Measurements from ENCODE around the gene E2F7.
"Not testable (repeated sequence)": the region's sequence is repeated elsewhere in the genome, so short reads cannot be mapped to it uniquely, and the experiment has no call there.

Gene E2F7, protein sequence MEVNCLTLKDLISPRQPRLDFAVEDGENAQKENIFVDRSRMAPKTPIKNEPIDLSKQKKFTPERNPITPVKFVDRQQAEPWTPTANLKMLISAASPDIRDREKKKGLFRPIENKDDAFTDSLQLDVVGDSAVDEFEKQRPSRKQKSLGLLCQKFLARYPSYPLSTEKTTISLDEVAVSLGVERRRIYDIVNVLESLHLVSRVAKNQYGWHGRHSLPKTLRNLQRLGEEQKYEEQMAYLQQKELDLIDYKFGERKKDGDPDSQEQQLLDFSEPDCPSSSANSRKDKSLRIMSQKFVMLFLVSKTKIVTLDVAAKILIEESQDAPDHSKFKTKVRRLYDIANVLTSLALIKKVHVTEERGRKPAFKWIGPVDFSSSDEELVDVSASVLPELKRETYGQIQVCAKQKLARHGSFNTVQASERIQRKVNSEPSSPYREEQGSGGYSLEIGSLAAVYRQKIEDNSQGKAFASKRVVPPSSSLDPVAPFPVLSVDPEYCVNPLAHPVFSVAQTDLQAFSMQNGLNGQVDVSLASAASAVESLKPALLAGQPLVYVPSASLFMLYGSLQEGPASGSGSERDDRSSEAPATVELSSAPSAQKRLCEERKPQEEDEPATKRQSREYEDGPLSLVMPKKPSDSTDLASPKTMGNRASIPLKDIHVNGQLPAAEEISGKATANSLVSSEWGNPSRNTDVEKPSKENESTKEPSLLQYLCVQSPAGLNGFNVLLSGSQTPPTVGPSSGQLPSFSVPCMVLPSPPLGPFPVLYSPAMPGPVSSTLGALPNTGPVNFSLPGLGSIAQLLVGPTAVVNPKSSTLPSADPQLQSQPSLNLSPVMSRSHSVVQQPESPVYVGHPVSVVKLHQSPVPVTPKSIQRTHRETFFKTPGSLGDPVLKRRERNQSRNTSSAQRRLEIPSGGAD

GRCh38 chr12:77065361-77066204 is at the start of gene E2F7:
Gene E2F7 (minus strand): TSS chr12:77065569. CDS start chr12:77064635, 934 bp downstream.
- DNase-seq (ENCODE audit: low spot score) = peak; percentile 88

DNA sequence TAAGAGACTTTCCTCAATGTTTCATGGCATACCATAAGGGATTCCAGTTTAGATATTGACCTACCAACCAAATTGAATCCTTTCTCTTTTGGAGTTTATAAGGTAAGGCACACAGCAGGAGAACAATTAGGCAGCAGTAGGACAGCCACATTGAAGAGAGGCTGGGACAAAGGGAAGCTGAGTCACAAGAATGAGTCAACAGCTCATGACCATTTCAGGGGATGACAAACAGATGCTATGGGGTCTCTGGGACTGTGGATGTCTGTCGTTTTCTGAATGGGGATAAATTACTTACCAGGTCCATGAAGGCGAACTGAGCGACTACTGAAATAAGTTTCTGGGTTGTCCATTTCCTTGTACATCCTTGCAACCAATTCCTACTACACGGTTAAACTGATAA is 48.6 kb upstream of the E2F7 start:
- DNase-seq (ENCODE audit: low spot score) = no peak

DNA sequence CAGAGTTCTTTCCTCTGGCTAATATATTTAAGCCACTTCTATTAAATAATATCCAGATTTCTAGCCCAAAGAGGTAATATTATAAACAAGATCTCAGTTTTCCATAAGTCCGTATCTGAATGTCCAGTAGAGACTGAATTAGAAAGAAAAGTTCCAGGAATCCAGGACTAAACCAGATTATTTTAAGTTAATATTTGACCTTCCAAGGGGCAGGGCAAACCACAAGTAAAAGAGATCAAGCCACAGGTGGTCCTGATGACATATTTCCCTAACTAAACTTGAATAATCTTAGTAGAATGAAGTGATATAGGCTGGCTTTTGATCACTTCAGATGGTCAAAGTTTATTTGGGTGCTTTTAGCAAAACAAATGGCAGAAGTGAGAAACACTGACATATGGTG is 43.3 kb upstream of the E2F7 start:
- DNase-seq (ENCODE audit: low spot score) = no peak

DNA sequence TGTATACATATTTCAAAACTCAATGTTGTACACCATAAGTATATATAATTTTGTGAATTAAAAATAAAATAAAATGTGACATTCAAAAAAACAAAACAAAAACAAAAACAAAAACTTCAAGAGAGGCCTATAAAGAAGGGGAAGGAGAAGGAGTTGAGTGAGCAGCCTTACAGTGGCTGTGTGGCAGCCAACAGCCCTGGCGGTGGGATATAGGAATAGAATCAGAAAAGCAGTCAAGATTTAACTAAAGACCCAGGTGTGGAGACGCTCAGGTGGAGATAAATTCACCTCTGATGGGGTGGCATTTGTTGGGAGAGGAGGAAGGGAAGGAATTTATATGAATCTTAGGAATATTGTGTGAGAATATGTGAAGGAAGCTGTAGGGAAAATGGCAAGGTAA is 41.8 kb upstream of the E2F7 start:
- DNase-seq (ENCODE audit: low spot score) = no peak

GRCh38 chr12:77104792-77105191 is 39.4 kb upstream of the E2F7 start:
- DNase-seq (ENCODE audit: low spot score) = no peak

DNA sequence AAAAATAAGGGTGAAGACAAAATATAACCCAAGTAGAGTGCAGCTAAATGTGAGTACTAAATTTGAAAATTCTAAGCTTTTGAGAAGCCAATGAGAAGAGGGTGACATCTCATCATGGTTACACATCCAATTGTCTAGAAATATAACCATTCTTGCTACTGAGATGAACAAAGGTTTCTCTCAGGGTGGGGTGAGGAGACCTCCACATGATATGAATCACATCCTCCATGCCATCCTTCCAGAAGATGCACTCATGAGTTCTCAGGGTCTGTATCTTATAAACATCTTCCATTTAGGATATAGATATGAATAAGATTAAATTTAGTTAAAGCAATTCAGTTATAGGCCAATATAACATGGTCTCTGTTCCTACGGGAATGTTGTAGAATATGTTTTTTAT is 38.9 kb upstream of the E2F7 start:
- no peak for DNase-seq (ENCODE audit: low spot score)

DNA sequence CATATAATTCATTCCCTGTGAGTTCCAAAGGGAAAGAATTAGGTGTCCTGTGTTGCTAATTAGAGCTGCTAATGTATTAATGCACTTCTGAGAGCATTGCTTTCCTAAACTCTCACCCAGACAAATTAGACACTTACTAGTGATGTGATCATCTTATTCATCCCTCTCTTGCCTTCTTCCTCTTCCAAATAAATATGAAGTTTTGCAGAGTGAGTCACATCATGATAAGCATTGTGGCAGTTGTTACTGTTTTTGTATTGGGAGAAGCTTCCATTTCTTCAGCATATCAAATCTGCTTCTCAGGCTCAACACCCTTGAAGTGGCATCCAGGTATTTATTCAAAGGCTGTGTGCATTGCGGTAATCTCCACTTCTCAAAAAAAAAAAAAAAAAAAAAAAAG is 37.3 kb upstream of the E2F7 start:
- DNase-seq (ENCODE audit: low spot score) = no peak

GRCh38 chr12:77102123-77102522 is 36.8 kb upstream of the E2F7 start:
- DNase-seq (ENCODE audit: low spot score) = no peak

- DNase-seq (ENCODE audit: low spot score) = no peak
Measured at GRCh38 chr12:77099799-77100198, 34.4 kb upstream of the E2F7 start.

- no peak for DNase-seq (ENCODE audit: low spot score)
Measured at GRCh38 chr12:77097846-77098245, 32.5 kb upstream of the E2F7 start.

- not testable (repeated sequence) for DNase-seq (ENCODE audit: low spot score)
Measured at GRCh38 chr12:77092227-77092626, 26.9 kb upstream of the E2F7 start.

- no peak for DNase-seq (ENCODE audit: low spot score)
Measured at GRCh38 chr12:77089686-77090220, 24.4 kb upstream of the E2F7 start.

GRCh38 chr12:77087427-77087826 is 22.1 kb upstream of the E2F7 start:
- DNase-seq (ENCODE audit: low spot score) = no peak

GRCh38 chr12:77082021-77082420 is 16.7 kb upstream of the E2F7 start:
- DNase-seq (ENCODE audit: low spot score) = no peak

DNA sequence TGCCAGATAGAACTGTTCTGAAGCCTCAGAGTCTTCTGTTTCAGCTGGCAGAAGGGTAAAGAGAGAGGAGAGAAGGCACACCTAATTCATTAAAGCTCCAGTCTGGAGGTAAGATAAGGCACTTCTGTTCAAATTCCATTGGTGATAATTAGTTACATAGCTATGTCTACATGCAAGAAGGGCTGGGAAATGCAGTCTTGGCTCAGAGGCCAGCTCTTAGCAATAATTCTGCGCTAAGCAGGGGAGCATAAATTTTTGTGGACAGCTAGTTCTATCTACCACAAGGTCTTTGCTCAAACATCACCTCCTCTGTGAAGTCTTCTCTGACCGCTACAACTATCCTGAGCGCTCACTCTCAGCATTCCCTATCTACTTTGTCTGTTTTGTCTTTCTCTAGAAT is 14.3 kb upstream of the E2F7 start:
- DNase-seq (ENCODE audit: low spot score) = no peak

- no peak for DNase-seq (ENCODE audit: low spot score)
Measured at GRCh38 chr12:77078231-77078630, 12.9 kb upstream of the E2F7 start.

- no peak for DNase-seq (ENCODE audit: low spot score)
Measured at GRCh38 chr12:77076886-77077285, 11.5 kb upstream of the E2F7 start.

DNA sequence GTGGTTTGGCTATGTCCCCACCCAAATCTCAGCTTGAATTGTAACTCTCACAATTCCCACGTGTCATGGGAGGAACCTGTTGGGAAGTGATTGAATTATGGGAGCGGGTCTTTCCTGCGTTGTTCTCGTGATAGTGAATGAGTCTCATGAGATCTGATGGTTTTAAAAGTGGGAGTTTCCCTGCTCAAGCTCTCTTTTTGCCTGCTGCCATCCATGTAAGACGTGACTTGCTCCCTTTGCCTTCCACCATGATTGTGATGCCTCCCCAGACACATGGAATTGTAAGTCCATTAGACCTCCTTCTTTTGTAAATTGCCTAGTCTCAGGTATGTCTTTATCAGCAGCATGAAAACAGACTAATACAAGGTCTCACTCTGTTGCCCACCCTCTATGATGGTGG is 8.5 kb upstream of the E2F7 start:
- not testable (repeated sequence) for DNase-seq (ENCODE audit: low spot score)

- no peak for DNase-seq (ENCODE audit: low spot score)
Measured at GRCh38 chr12:77072833-77073495, 7.6 kb upstream of the E2F7 start.

- no peak for DNase-seq (ENCODE audit: low spot score)
Measured at GRCh38 chr12:77070800-77071449, 5.6 kb upstream of the E2F7 start.

DNA sequence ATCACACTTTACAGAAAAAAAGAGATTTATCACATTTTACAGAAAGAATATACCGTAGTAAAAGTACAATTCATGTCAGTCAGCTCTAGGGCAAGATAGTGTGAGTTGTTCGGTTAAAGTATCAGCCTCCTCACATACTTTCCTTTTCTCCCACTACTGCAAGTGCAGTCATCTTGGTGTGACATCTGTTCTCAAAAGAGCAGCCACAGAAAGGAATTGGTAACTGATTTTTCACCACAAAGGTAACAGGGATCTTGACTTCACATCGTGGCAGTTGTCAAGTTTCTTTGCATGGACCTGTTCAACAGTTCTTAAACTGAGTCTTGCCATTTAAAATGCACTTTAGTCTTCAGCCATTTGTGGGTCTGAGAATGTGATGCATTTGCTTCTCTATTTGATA is 5.0 kb upstream of the E2F7 start:
- no peak for DNase-seq (ENCODE audit: low spot score)

Measured in NAMALWA (cell line).